Measurements from ENCODE around the gene GPR35.

GRCh38 chr2:240601061-240601830 is 24.0 kb upstream of the GPR35 start:
- TF ChIP-seq, protein P1, sequence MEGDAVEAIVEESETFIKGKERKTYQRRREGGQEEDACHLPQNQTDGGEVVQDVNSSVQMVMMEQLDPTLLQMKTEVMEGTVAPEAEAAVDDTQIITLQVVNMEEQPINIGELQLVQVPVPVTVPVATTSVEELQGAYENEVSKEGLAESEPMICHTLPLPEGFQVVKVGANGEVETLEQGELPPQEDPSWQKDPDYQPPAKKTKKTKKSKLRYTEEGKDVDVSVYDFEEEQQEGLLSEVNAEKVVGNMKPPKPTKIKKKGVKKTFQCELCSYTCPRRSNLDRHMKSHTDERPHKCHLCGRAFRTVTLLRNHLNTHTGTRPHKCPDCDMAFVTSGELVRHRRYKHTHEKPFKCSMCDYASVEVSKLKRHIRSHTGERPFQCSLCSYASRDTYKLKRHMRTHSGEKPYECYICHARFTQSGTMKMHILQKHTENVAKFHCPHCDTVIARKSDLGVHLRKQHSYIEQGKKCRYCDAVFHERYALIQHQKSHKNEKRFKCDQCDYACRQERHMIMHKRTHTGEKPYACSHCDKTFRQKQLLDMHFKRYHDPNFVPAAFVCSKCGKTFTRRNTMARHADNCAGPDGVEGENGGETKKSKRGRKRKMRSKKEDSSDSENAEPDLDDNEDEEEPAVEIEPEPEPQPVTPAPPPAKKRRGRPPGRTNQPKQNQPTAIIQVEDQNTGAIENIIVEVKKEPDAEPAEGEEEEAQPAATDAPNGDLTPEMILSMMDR (IDR thresholded peaks at IDR 0.05; ENCODE audit: low read depth, low read length), result no peak
- no peak for TF ChIP-seq EZH2phosphoT487 (IDR thresholded peaks at IDR 0.05; ENCODE audit: low read depth)

Data from OCI-LY3 (cell line).